A673 (cell line): ENCODE measurements around the gene ARHGAP12. TPM values are rescaled to one million over a fixed set of nuclear protein-coding genes. Genes with fewer than 3 reads are reported as not detected.

Experiments used
- BruUV-seq: library from RNA; stranded (reverse); fragments of 400-500 nt; replicated peaks from 2 replicates; lab custom pipeline; 2021; lab: Mats Ljungman, UMichigan
- CTCF ChIA-PET: fragments of 300-600 bp; sonication (Branson Sonifier 250); formaldehyde crosslinking; loops from one replicate; lab custom pipeline; 2022; ENCODE audit warnings: antibody characterized with exemption; lab: Charles Lee
- POLR2A ChIA-PET: fragments of 300-600 bp; sonication (Branson Sonifier 250); formaldehyde crosslinking; loops from one replicate; lab custom pipeline; 2022; ENCODE audit warnings: antibody characterized with exemption; ENCODE audit not compliant: low non-redundant PET; lab: Charles Lee
- DNase-seq: peaks from one replicate; pipeline ENCODE4 v3.0.0-alpha.2; 2015; ENCODE audit warnings: low spot score
- H3K27ac ChIP-seq: fragments of 200-600 bp; sonication (generic); 2 replicates; pipeline ENCODE4 v1.5.1; 2016; ENCODE audit warnings: mixed run types, low read depth, mild to moderate bottlenecking, mixed read lengths, antibody characterized with exemption, low read length; ENCODE audit not compliant: poor library complexity, severe bottlenecking
- H3K27me3 ChIP-seq: fragments of 200-600 bp; sonication (generic); replicated peaks from 2 replicates; pipeline ENCODE4 v1.6.1; 2017; ENCODE audit warnings: mixed run types, low read depth, mild to moderate bottlenecking, mixed read lengths, antibody characterized with exemption, low read length; ENCODE audit not compliant: insufficient read depth, poor library complexity
- H3K36me3 ChIP-seq: fragments of 200-600 bp; sonication (generic); 2 replicates; pipeline ENCODE4 v1.6.1; 2016; ENCODE audit warnings: mixed run types, mild to moderate bottlenecking, mixed read lengths, antibody characterized with exemption, low read length; ENCODE audit not compliant: insufficient read depth, poor library complexity, severe bottlenecking
- H3K4me1 ChIP-seq: fragments of 200-600 bp; sonication (generic); 2 replicates; pipeline ENCODE4 v1.6.1; 2017; ENCODE audit warnings: mixed run types, mild to moderate bottlenecking, mixed read lengths, antibody characterized with exemption, low read length; ENCODE audit not compliant: insufficient read depth, poor library complexity, severe bottlenecking
- H3K4me3 ChIP-seq: fragments of 200-600 bp; sonication (generic); 2 replicates; pipeline ENCODE4 v1.5.1; 2016; ENCODE audit warnings: low read depth, mixed run types, mild to moderate bottlenecking, mixed read lengths, low read length; ENCODE audit not compliant: poor library complexity, severe bottlenecking
- H3K9me3 ChIP-seq: fragments of 200-600 bp; sonication (generic); 2 replicates; pipeline ENCODE4 v1.6.1; 2016; ENCODE audit warnings: mixed run types, low read depth, mild to moderate bottlenecking, mixed read lengths, antibody characterized with exemption, low read length; ENCODE audit not compliant: poor library complexity, severe bottlenecking
- EZH2 ChIP-seq: fragments of 200-600 bp; sonication (generic); IDR thresholded peaks from 2 replicates; pipeline ENCODE4 v1.6.1; 2017; ENCODE audit warnings: borderline replicate concordance, low read depth, mild to moderate bottlenecking, mixed read lengths, antibody characterized with exemption, low read length; ENCODE audit not compliant: poor library complexity, severe bottlenecking
- intact Hi-C: fragments of 100-400 bp; cut with micrococcal nuclease; formaldehyde crosslinking; loops from one replicate; pipeline ENCODE4 v1.10.0; 2022; ENCODE audit not compliant: unreplicated experiment
- total RNA-seq: library from RNA; stranded (reverse); gene quantifications from 2 replicates; pipeline ENCODE4 v1.2.3, GENCODE V29; 2021
- TF ChIP-seq, protein P1 (sequence below): fragments of 300-800, 200-600 bp; sonication (generic); conservative IDR thresholded peaks from 2 replicates; pipeline ENCODE4 v1.5.1; 2017; ENCODE audit warnings: low read depth, mild to moderate bottlenecking, antibody characterized with exemption, low read length, moderate library complexity, mixed read lengths

The ARHGAP12 gene
- total RNA-seq, 1 experiment from 2014 or later = 30.0 TPM

DNA sequence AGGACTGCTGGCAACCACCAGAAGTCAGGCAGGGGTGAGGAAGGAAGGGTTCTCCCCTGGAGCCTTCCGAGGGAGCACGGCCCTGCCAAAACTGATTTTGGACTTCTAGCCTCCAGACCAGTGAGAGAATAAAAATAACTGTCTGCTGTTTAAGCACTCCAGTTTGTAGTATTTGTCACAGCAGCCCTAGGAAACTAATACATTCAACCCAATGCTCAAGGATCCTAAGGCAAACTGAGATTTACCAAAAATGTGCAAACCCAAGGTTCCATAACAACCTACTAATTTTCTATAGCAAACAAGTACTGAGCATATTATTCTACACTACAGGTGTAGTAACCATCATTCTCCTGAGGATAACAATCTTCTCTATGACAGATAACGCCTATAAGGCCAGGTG, 18.6 kb downstream of the ARHGAP12 start:
- no peak overlapping the region for H3K4me3 ChIP-seq
- no peak for DNase-seq
- peaks cover 18% of the 10 kb centered on the region for H3K4me1 ChIP-seq
- intact Hi-C loops = no loop called here
- CTCF ChIA-PET = no interaction called here
- H3K36me3 ChIP-seq = peaks cover 18% of the 10 kb centered on the region
- TF ChIP-seq, protein P1, sequence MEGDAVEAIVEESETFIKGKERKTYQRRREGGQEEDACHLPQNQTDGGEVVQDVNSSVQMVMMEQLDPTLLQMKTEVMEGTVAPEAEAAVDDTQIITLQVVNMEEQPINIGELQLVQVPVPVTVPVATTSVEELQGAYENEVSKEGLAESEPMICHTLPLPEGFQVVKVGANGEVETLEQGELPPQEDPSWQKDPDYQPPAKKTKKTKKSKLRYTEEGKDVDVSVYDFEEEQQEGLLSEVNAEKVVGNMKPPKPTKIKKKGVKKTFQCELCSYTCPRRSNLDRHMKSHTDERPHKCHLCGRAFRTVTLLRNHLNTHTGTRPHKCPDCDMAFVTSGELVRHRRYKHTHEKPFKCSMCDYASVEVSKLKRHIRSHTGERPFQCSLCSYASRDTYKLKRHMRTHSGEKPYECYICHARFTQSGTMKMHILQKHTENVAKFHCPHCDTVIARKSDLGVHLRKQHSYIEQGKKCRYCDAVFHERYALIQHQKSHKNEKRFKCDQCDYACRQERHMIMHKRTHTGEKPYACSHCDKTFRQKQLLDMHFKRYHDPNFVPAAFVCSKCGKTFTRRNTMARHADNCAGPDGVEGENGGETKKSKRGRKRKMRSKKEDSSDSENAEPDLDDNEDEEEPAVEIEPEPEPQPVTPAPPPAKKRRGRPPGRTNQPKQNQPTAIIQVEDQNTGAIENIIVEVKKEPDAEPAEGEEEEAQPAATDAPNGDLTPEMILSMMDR = no peak
- H3K27ac ChIP-seq = no peak overlapping the region
- H3K27me3 ChIP-seq = no peaks in the 10 kb centered on the region
- POLR2A ChIA-PET = no interaction called here
- BruUV-seq = no TSS peak
- H3K9me3 ChIP-seq = no peaks in the 10 kb centered on the region

DNA sequence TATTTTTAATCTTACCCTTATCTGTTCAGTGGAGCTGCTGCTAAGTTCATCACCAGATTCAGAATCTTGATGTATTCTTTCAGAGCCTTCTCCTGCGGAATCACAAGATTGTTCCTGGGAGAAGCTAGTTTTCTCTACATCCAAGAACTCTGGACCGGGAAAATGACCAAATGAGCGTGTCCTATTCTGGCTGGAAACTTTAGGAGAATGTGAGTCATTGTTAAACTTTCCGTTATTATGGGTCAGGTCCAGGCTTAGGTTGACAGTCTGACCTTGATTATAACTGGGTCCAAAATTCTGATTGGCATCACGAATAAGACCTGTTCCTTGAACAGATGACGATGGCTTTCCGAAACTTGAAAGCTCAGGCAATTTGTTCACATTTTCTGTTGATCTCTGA, 20.5 kb downstream of the ARHGAP12 start:
- intact Hi-C loops = no loop called here
- CTCF ChIA-PET = no interaction called here
- DNase-seq = no peak
- Histone ChIP-seq H3K36me3 (peaks cover 18% of the 10 kb centered on the region), H3K4me1 (peaks cover 9% of the 10 kb centered on the region), H3K9me3 (no peaks in the 10 kb centered on the region), H3K4me3 (no peak overlapping the region), H3K27me3 (no peaks in the 10 kb centered on the region), H3K27ac (no peak overlapping the region)
- BruUV-seq = TSS peak; percentile 38
- POLR2A ChIA-PET = no interaction called here
- TF ChIP-seq EZH2 = no peak
- TF ChIP-seq, protein P1 = no peak

GRCh38 chr10:31906039-31906438, 22.6 kb downstream of the ARHGAP12 start:
- BruUV-seq = no TSS peak
- intact Hi-C loops = no loop called here
- Histone ChIP-seq H3K4me1 (no peaks in the 10 kb centered on the region), H3K9me3 (no peaks in the 10 kb centered on the region), H3K27ac (no peak overlapping the region), H3K27me3 (no peaks in the 10 kb centered on the region), H3K36me3 (peaks cover 25% of the 10 kb centered on the region), H3K4me3 (no peak overlapping the region)
- ChIA-PET CTCF (no interaction called here), POLR2A (no interaction called here)
- DNase-seq = no peak
- TF ChIP-seq EZH2 = no peak
- TF ChIP-seq, protein P1 = no peak
